ENCODE data around the gene GLIPR2. TPM values are rescaled to one million over a fixed set of nuclear protein-coding genes. Genes with fewer than 3 reads are reported as not detected.
"Not testable (repeated sequence)": the region's sequence is repeated elsewhere in the genome, so short reads cannot be mapped to it uniquely, and the experiment has no call there.

The GLIPR2 gene
- total RNA-seq, 5 donors from 2014 or later (not counting 1 experiment from before 2014, with no cell fraction given) = 25.6 to 37.8 (median 28.7) TPM

GRCh38 chr9:36173861-36174260 is 37.3 kb downstream of the GLIPR2 start:
- WGBS (ENCODE audit: insufficient coverage) = 100% methylated on average over 1 of the region's 2 CpGs
- H3K27me3 Mint-ChIP-seq = peaks cover 0 to 2% of the 10 kb centered on the region in 2 donors
- Histone ChIP-seq H3K4me3 (ENCODE audit: control insufficient read depth in 1 of 2, extremely low read depth in 1 of 2, low read length in 1 of 2) (no peak overlapping the region), H3K9me3 (no peaks in the 10 kb centered on the region), H3K36me3 (ENCODE audit: control insufficient read depth in 2 of 2, extremely low read depth in 1 of 2, insufficient read depth in 1 of 2, low read length in 1 of 2) (no peaks in the 10 kb centered on the region), H3K27me3 (replicated peaks in 1 of 2; ENCODE audit: control insufficient read depth in 2 of 2, extremely low read depth in 1 of 2, insufficient read depth in 2 of 2, low read length in 1 of 2) (peaks cover 0 to 25% of the 10 kb centered on the region in 2 experiments), H3K4me1 (ENCODE audit: control insufficient read depth in 1 of 2, extremely low read depth in 1 of 2, insufficient read depth in 2 of 2, low read length in 2 of 2) (no peaks in the 10 kb centered on the region), H3K27ac (ENCODE audit: low read length) (no peak overlapping the region)
- H3K4me3 Mint-ChIP-seq = no peak overlapping the region
- H3K27ac Mint-ChIP-seq = no peak overlapping the region
- peaks cover 2 to 5% (median 2%) of the 10 kb centered on the region in 3 donors for H3K4me1 Mint-ChIP-seq
- no peaks in the 10 kb centered on the region for H3K9me3 Mint-ChIP-seq
- ChIA-PET POLR2A (no interaction called here), CTCF (no interaction called here)
- ATAC-seq (replicated peaks in 1 of 4) = no peak
- no peaks in the 10 kb centered on the region for H3K36me3 Mint-ChIP-seq
- DNase-seq = no peak

GRCh38 chr9:36174271-36174670 is 37.7 kb downstream of the GLIPR2 start:
- POLR2A ChIA-PET = no interaction called here
- peaks cover 0 to 2% of the 10 kb centered on the region in 2 donors for H3K27me3 Mint-ChIP-seq
- H3K36me3 Mint-ChIP-seq = no peaks in the 10 kb centered on the region

GRCh38 chr9:36174731-36175130 is 38.2 kb downstream of the GLIPR2 start:
- Histone ChIP-seq H3K4me3 (ENCODE audit: control insufficient read depth in 1 of 2, extremely low read depth in 1 of 2, low read length in 1 of 2) (no peak overlapping the region), H3K27ac (ENCODE audit: low read length) (no peak overlapping the region), H3K4me1 (ENCODE audit: control insufficient read depth in 1 of 2, extremely low read depth in 1 of 2, insufficient read depth in 2 of 2, low read length in 2 of 2) (no peaks in the 10 kb centered on the region), H3K36me3 (ENCODE audit: control insufficient read depth in 2 of 2, extremely low read depth in 1 of 2, insufficient read depth in 1 of 2, low read length in 1 of 2) (no peaks in the 10 kb centered on the region), H3K9me3 (no peaks in the 10 kb centered on the region), H3K27me3 (replicated peaks in 1 of 2; ENCODE audit: control insufficient read depth in 2 of 2, extremely low read depth in 1 of 2, insufficient read depth in 2 of 2, low read length in 1 of 2) (peaks cover 0 to 25% of the 10 kb centered on the region in 2 experiments)
- CTCF ChIA-PET = interaction anchor here in 1 of 2 donors (1.0 kb wide), 1 partner anchor 168 kb away, joined by 3 read pairs; no protein-coding TSS in a partner anchor
- Mint-ChIP-seq H3K4me1 (peaks cover 2 to 5% (median 2%) of the 10 kb centered on the region in 3 donors), H3K27ac (no peak overlapping the region), H3K27me3 (peaks cover 0 to 2% of the 10 kb centered on the region in 2 donors), H3K9me3 (no peaks in the 10 kb centered on the region), H3K4me3 (no peak overlapping the region), H3K36me3 (no peaks in the 10 kb centered on the region)
- ATAC-seq (replicated peaks in 1 of 4) = no peak
- DNase-seq = no peak
- 68% methylated on average over 2 of the region's 3 CpGs for WGBS (ENCODE audit: insufficient coverage)
- POLR2A ChIA-PET = no interaction called here

More at GRCh38 chr9:36174271-36174670, 37.7 kb downstream of the GLIPR2 start:
- ATAC-seq (replicated peaks in 1 of 4) (no peak), DNase-seq (no peak)
- WGBS (ENCODE audit: insufficient coverage) = 92% methylated on average over 2 of the region's 7 CpGs
- no peak overlapping the region for H3K4me3 ChIP-seq (ENCODE audit: control insufficient read depth in 1 of 2, extremely low read depth in 1 of 2, low read length in 1 of 2)
- no peak overlapping the region for H3K27ac ChIP-seq (ENCODE audit: low read length)
- Mint-ChIP-seq H3K4me1 (peaks cover 2 to 5% (median 2%) of the 10 kb centered on the region in 3 donors), H3K9me3 (no peaks in the 10 kb centered on the region), H3K27ac (no peak overlapping the region), H3K4me3 (no peak overlapping the region)
- no peaks in the 10 kb centered on the region for H3K36me3 ChIP-seq (ENCODE audit: control insufficient read depth in 2 of 2, extremely low read depth in 1 of 2, insufficient read depth in 1 of 2, low read length in 1 of 2)
- no peaks in the 10 kb centered on the region for H3K9me3 ChIP-seq
- peaks cover 0 to 25% of the 10 kb centered on the region in 2 experiments for H3K27me3 ChIP-seq (replicated peaks in 1 of 2; ENCODE audit: control insufficient read depth in 2 of 2, extremely low read depth in 1 of 2, insufficient read depth in 2 of 2, low read length in 1 of 2)
- CTCF ChIA-PET = interaction anchor here in 1 of 2 donors (1.0 kb wide), 1 partner anchor 168 kb away, joined by 3 read pairs; no protein-coding TSS in a partner anchor
- H3K4me1 ChIP-seq (ENCODE audit: control insufficient read depth in 1 of 2, extremely low read depth in 1 of 2, insufficient read depth in 2 of 2, low read length in 2 of 2) = no peaks in the 10 kb centered on the region

- not testable (repeated sequence) for H3K36me3 ChIP-seq (ENCODE audit: control insufficient read depth in 2 of 2, extremely low read depth in 1 of 2, insufficient read depth in 1 of 2, low read length in 1 of 2); H3K4me3 ChIP-seq (ENCODE audit: control insufficient read depth in 1 of 2, extremely low read depth in 1 of 2, low read length in 1 of 2); H3K9me3 Mint-ChIP-seq; H3K36me3 Mint-ChIP-seq; H3K4me3 Mint-ChIP-seq; ATAC-seq (replicated peaks in 1 of 4); H3K27ac Mint-ChIP-seq; H3K27me3 Mint-ChIP-seq; H3K27ac ChIP-seq (ENCODE audit: low read length); H3K9me3 ChIP-seq; DNase-seq; H3K4me1 ChIP-seq (ENCODE audit: control insufficient read depth in 1 of 2, extremely low read depth in 1 of 2, insufficient read depth in 2 of 2, low read length in 2 of 2); H3K4me1 Mint-ChIP-seq
- 88% methylated on average over 2 of the region's 3 CpGs for WGBS (ENCODE audit: insufficient coverage)
- CTCF ChIA-PET = interaction anchor here in 1 of 2 donors (1.0 kb wide), 1 partner anchor 169 kb away, joined by 3 read pairs; no protein-coding TSS in a partner anchor
- POLR2A ChIA-PET = interaction anchor here in 1 of 2 donors (0.6 kb wide), 1 partner anchor 243 kb away, joined by 4 read pairs; no protein-coding TSS in a partner anchor
- H3K27me3 ChIP-seq (replicated peaks in 1 of 2; ENCODE audit: control insufficient read depth in 2 of 2, extremely low read depth in 1 of 2, insufficient read depth in 2 of 2, low read length in 1 of 2) = peaks cover 0 to 25% of the 10 kb centered on the region in 2 experiments
These were observed 38.7 kb downstream of the GLIPR2 start for GRCh38 chr9:36175209-36175608.

- POLR2A ChIA-PET; H3K4me3 ChIP-seq (ENCODE audit: control insufficient read depth in 1 of 2, extremely low read depth in 1 of 2, low read length in 1 of 2); H3K9me3 Mint-ChIP-seq; ATAC-seq (replicated peaks in 1 of 4); H3K27me3 Mint-ChIP-seq; CTCF ChIA-PET; H3K4me1 ChIP-seq (ENCODE audit: control insufficient read depth in 1 of 2, extremely low read depth in 1 of 2, insufficient read depth in 2 of 2, low read length in 2 of 2); H3K9me3 ChIP-seq; H3K36me3 ChIP-seq (ENCODE audit: control insufficient read depth in 2 of 2, extremely low read depth in 1 of 2, insufficient read depth in 1 of 2, low read length in 1 of 2); H3K4me3 Mint-ChIP-seq; H3K27ac ChIP-seq (ENCODE audit: low read length); H3K4me1 Mint-ChIP-seq; DNase-seq; H3K27ac Mint-ChIP-seq; H3K36me3 Mint-ChIP-seq: not testable (repeated sequence)
- WGBS (ENCODE audit: insufficient coverage) = 89% methylated on average over 3 of the region's 10 CpGs
- peaks cover 0 to 20% of the 10 kb centered on the region in 2 experiments for H3K27me3 ChIP-seq (replicated peaks in 1 of 2; ENCODE audit: control insufficient read depth in 2 of 2, extremely low read depth in 1 of 2, insufficient read depth in 2 of 2, low read length in 1 of 2)
These were observed 40.0 kb downstream of the GLIPR2 start for GRCh38 chr9:36176496-36176895.

GRCh38 chr9:36177571-36177970 is 41.0 kb downstream of the GLIPR2 start:
- no peak overlapping the region for H3K4me3 Mint-ChIP-seq
- H3K36me3 Mint-ChIP-seq = peaks cover 3% of the 10 kb centered on the region
- ChIA-PET POLR2A (no interaction called here), CTCF (interaction anchor here in 1 of 2 donors (0.6 kb wide), 1 partner anchor 849 kb away, joined by 3 read pairs; no protein-coding TSS in a partner anchor)
- no peaks in the 10 kb centered on the region for H3K9me3 ChIP-seq
- H3K36me3 ChIP-seq (ENCODE audit: control insufficient read depth in 2 of 2, extremely low read depth in 1 of 2, insufficient read depth in 1 of 2, low read length in 1 of 2) = no peaks in the 10 kb centered on the region
- ATAC-seq (replicated peaks in 1 of 4) = no peak
- peaks cover 0 to 19% of the 10 kb centered on the region in 2 experiments for H3K27me3 ChIP-seq (replicated peaks in 1 of 2; ENCODE audit: control insufficient read depth in 2 of 2, extremely low read depth in 1 of 2, insufficient read depth in 2 of 2, low read length in 1 of 2)
- DNase-seq = no peak
- no peak overlapping the region for H3K27ac Mint-ChIP-seq
- H3K27ac ChIP-seq (ENCODE audit: low read length) = no peak overlapping the region
- no peaks in the 10 kb centered on the region for H3K4me1 ChIP-seq (ENCODE audit: control insufficient read depth in 1 of 2, extremely low read depth in 1 of 2, insufficient read depth in 2 of 2, low read length in 2 of 2)
- H3K4me1 Mint-ChIP-seq = peaks cover 2 to 5% (median 2%) of the 10 kb centered on the region in 3 donors
- peaks cover 0 to 3% (median 3%) of the 10 kb centered on the region in 3 donors for H3K9me3 Mint-ChIP-seq
- H3K4me3 ChIP-seq (ENCODE audit: control insufficient read depth in 1 of 2, extremely low read depth in 1 of 2, low read length in 1 of 2) = no peak overlapping the region
- WGBS (ENCODE audit: insufficient coverage) = 100% methylated on average over 2 of the region's 4 CpGs
- H3K27me3 Mint-ChIP-seq = no peaks in the 10 kb centered on the region
